ENCODE data around the gene RNF44.

Gene RNF44

GRCh38 chr5:176527246-176528222, 9.7 kb downstream of the RNF44 start:
- DNase-seq (ENCODE audit: extremely low spot score), result no peak
- POLR2A ChIA-PET, result no interaction called here
- CTCF ChIA-PET, result no interaction called here
- no peak for TF ChIP-seq CTCF (IDR thresholded peaks at IDR 0.05; ENCODE audit: control extremely low read depth, extremely low read depth, low read depth, missing control alignments)

GRCh38 chr5:176526462-176526861, 10.7 kb downstream of the RNF44 start:
- DNase-seq (ENCODE audit: extremely low spot score), result no peak
- ChIA-PET POLR2A (no interaction called here), CTCF (no interaction called here)
- no peak for TF ChIP-seq CTCF (IDR thresholded peaks at IDR 0.05; ENCODE audit: control extremely low read depth, extremely low read depth, low read depth, missing control alignments)

GRCh38 chr5:176525677-176526076, 11.5 kb downstream of the RNF44 start:
- CTCF ChIA-PET, result no interaction called here
- no peak for DNase-seq (ENCODE audit: extremely low spot score)
- no peak for TF ChIP-seq CTCF (IDR thresholded peaks at IDR 0.05; ENCODE audit: control extremely low read depth, extremely low read depth, low read depth, missing control alignments)
- POLR2A ChIA-PET, result no interaction called here

GRCh38 chr5:176524987-176525386, 12.2 kb downstream of the RNF44 start:
- ChIA-PET CTCF (no interaction called here), POLR2A (no interaction called here)
- no peak for TF ChIP-seq CTCF (IDR thresholded peaks at IDR 0.05; ENCODE audit: control extremely low read depth, extremely low read depth, low read depth, missing control alignments)
- no peak for DNase-seq (ENCODE audit: extremely low spot score)

- no peak for TF ChIP-seq CTCF (IDR thresholded peaks at IDR 0.05; ENCODE audit: control extremely low read depth, extremely low read depth, low read depth, missing control alignments)
- ChIA-PET POLR2A (interaction anchor here (1.1 kb wide), 1 partner anchor 13 kb away, joined by 4 read pairs; the partner anchor contains the start of gene RNF44), CTCF (interaction anchor here (1.3 kb wide), 1 partner anchor 11 kb away, joined by 3 read pairs; no protein-coding TSS in a partner anchor)
- no peak for DNase-seq (ENCODE audit: extremely low spot score)
These were observed 13.1 kb downstream of the RNF44 start for GRCh38 chr5:176524138-176524537.

- POLR2A ChIA-PET, result interaction anchor here (0.6 kb wide), 1 partner anchor 21 kb away, joined by 3 read pairs; no protein-coding TSS in a partner anchor
- TF ChIP-seq CTCF (IDR thresholded peaks at IDR 0.05; ENCODE audit: control extremely low read depth, extremely low read depth, low read depth, missing control alignments), result no peak
- no peak for DNase-seq (ENCODE audit: extremely low spot score)
- CTCF ChIA-PET, result interaction anchor here (1.5 kb wide), 1 partner anchor 10 kb away, joined by 3 read pairs; no protein-coding TSS in a partner anchor
These were observed 15.4 kb downstream of the RNF44 start for GRCh38 chr5:176521699-176522263.
